ENCODE measurements around the gene LRP1B.

LRP1B gene

DNA sequence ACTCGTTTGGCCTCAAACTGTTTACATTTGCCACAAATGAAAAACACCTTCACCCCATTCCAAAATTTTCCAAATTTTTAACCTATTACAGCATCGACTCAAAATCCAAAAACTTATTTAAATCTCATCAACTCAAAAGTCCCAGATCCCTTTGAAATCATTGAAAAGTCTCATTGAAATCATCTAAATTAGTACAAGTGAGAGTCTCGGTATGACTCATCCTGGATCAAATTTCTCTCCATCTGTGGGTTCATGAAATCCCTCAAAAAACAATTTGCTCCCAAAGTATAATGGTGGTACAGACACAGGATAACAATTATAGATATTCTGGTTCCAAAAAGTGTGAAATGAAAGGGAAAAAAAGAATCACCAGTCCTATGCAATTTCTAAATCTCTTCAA, 65.1 kb downstream of the LRP1B start:
- DNase-seq (ENCODE audit: low read depth) = peak; percentile 14

DNA sequence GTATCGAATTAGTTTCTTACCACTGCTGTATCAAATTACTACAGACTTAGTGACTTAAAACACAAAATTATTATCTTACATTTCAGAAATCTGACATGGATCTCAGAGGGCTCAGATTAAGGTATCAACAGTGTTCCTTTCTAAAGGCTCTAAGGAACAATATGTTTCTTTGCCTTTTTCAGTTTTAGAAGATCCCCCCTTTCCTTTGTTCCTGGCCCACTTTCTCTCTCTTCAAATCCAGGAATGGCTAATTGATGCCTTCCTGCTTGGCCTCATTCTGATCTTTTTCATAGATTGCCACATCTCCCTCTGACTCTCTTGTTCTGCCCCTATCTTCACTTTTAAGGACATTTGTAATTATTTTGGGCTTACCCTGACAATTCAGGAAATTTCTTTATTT, 65.7 kb downstream of the LRP1B start:
- H3K9me3 ChIP-seq (ENCODE audit: control insufficient read depth, low read length) = no peaks in the 10 kb centered on the region
- DNase-seq (ENCODE audit: low read depth) = peak; percentile 3
- no peak overlapping the region for H3K4me3 ChIP-seq (ENCODE audit: low read length)
- no peaks in the 10 kb centered on the region for H3K27me3 ChIP-seq (replicated peaks; ENCODE audit: control insufficient read depth, insufficient read depth, low read length)
- H3K4me1 ChIP-seq (ENCODE audit: control insufficient read depth, insufficient read depth, low read length) = peaks cover 5% of the 10 kb centered on the region
- no peaks in the 10 kb centered on the region for H3K36me3 ChIP-seq (ENCODE audit: control insufficient read depth, insufficient read depth, low read length, severe bottlenecking)
- no peak overlapping the region for H3K9ac ChIP-seq (ENCODE audit: low read length)

More for the DNA sequence above, 65.1 kb downstream of the LRP1B start:
- no peak overlapping the region for H3K9ac ChIP-seq (ENCODE audit: low read length)
- H3K4me1 ChIP-seq (ENCODE audit: control insufficient read depth, insufficient read depth, low read length) = peaks cover 5% of the 10 kb centered on the region
- H3K36me3 ChIP-seq (ENCODE audit: control insufficient read depth, insufficient read depth, low read length, severe bottlenecking) = no peaks in the 10 kb centered on the region
- H3K4me3 ChIP-seq (ENCODE audit: low read length) = no peak overlapping the region
- H3K27me3 ChIP-seq (replicated peaks; ENCODE audit: control insufficient read depth, insufficient read depth, low read length) = no peaks in the 10 kb centered on the region
- no peaks in the 10 kb centered on the region for H3K9me3 ChIP-seq (ENCODE audit: control insufficient read depth, low read length)

DNA sequence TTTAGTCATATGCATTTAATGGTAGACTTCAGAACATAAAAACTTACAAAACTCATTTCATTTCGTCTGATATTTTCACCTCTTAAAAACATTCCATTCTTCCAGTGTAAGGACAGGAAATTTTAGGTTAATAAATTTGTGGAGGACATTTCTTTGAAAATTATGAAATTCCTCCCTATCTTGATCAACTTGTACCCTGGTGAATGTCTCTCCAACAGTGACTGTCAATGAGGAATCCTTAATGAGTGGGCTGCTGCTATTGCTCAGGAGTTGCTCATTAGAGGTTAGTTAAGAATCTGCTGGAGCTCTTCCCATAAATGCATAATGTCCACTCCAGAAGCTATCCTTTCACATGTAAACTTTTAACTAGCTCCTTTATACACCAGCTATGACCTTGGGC, 69.1 kb downstream of the LRP1B start:
- Histone ChIP-seq H3K27me3 (replicated peaks; ENCODE audit: control insufficient read depth, insufficient read depth, low read length) (no peaks in the 10 kb centered on the region), H3K9me3 (ENCODE audit: control insufficient read depth, low read length) (no peaks in the 10 kb centered on the region), H3K4me1 (ENCODE audit: control insufficient read depth, insufficient read depth, low read length) (peaks cover 5% of the 10 kb centered on the region), H3K36me3 (ENCODE audit: control insufficient read depth, insufficient read depth, low read length, severe bottlenecking) (no peaks in the 10 kb centered on the region), H3K4me3 (ENCODE audit: low read length) (no peak overlapping the region), H3K9ac (ENCODE audit: low read length) (no peak overlapping the region)
- DNase-seq (ENCODE audit: low read depth) = no peak

DNA sequence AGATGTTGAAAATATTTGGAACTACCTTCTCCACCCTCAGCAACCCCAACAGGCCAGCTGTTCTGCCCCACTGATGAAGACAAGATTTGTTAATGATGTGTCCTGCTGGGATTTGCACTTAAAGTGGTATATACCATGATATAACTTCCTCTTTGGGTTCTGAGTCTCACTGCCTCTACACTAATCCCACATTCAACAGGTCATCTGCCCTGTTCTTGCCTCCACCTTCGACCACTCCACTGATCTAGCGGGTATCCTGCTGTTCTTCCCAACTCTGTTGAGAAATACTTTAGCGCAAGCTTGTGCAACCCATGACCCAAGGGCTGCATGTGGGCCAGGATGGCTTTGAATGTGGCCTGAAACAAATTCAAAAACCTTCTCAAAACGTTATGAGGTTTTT, 72.7 kb downstream of the LRP1B start:
- no peak for DNase-seq (ENCODE audit: low read depth)
- no peaks in the 10 kb centered on the region for H3K9me3 ChIP-seq (ENCODE audit: control insufficient read depth, low read length)
- peaks cover 5% of the 10 kb centered on the region for H3K4me1 ChIP-seq (ENCODE audit: control insufficient read depth, insufficient read depth, low read length)
- no peak overlapping the region for H3K9ac ChIP-seq (ENCODE audit: low read length)
- H3K36me3 ChIP-seq (ENCODE audit: control insufficient read depth, insufficient read depth, low read length, severe bottlenecking) = no peaks in the 10 kb centered on the region
- no peak overlapping the region for H3K4me3 ChIP-seq (ENCODE audit: low read length)
- no peaks in the 10 kb centered on the region for H3K27me3 ChIP-seq (replicated peaks; ENCODE audit: control insufficient read depth, insufficient read depth, low read length)

DNA sequence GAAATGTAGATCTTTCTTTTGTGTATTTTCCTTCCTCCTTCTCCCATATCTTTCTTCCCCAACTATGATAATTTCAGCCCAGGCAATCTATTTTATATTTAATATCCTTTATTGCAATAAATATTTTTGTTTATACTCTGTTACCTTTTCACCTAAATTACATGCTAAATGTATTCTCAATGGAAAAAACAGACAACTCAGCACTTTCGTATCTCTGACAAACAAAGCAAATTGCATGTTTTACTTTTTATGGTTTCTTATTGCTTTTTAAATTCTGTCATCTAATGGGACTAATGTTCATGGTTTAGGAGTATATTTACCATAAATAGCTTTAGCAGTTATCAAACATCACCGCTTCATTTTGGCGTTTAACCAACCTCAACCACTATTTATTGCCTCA, 74.0 kb downstream of the LRP1B start:
- H3K9me3 ChIP-seq (ENCODE audit: control insufficient read depth, low read length) = no peaks in the 10 kb centered on the region
- no peak overlapping the region for H3K9ac ChIP-seq (ENCODE audit: low read length)
- H3K4me3 ChIP-seq (ENCODE audit: low read length) = no peak overlapping the region
- peaks cover 5% of the 10 kb centered on the region for H3K4me1 ChIP-seq (ENCODE audit: control insufficient read depth, insufficient read depth, low read length)
- H3K27me3 ChIP-seq (replicated peaks; ENCODE audit: control insufficient read depth, insufficient read depth, low read length) = no peaks in the 10 kb centered on the region
- no peaks in the 10 kb centered on the region for H3K36me3 ChIP-seq (ENCODE audit: control insufficient read depth, insufficient read depth, low read length, severe bottlenecking)
- no peak for DNase-seq (ENCODE audit: low read depth)

DNA sequence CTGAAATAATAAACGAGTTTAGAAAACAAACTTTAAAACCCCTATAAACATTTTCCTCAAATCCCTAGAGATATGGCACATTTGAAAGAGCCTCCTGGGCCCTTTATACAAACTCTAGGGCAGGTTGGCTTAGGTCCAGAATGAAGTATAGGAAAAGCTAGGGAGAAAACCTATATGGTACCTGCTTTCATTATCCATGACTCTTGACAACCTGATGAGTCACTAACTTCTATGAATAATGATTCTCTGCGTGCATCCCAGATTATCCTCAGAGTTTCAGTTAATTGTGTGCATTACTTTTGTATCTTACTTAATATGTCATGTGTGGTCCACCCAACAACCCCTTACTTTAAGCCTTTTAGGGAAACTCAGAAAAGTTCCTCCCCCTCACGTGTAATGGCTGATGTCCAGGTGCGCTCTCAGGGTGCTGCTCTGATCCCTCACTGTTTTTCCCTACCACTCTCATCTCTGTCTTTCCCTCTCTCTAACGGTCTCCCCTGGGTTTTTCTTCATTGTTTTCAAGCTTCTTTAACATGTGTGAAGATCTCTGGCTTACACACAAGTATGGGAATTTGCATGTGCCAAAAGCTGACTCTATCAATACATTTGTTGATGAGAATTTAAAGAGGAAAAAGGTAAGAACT, 78.5 kb downstream of the LRP1B start:
- Histone ChIP-seq H3K36me3 (ENCODE audit: control insufficient read depth, insufficient read depth, low read length, severe bottlenecking) (no peaks in the 10 kb centered on the region), H3K9me3 (ENCODE audit: control insufficient read depth, low read length) (no peaks in the 10 kb centered on the region), H3K4me1 (ENCODE audit: control insufficient read depth, insufficient read depth, low read length) (no peaks in the 10 kb centered on the region), H3K9ac (ENCODE audit: low read length) (no peak overlapping the region), H3K27me3 (replicated peaks; ENCODE audit: control insufficient read depth, insufficient read depth, low read length) (no peaks in the 10 kb centered on the region), H3K4me3 (ENCODE audit: low read length) (no peak overlapping the region)
- no peak for DNase-seq (ENCODE audit: low read depth)

DNA sequence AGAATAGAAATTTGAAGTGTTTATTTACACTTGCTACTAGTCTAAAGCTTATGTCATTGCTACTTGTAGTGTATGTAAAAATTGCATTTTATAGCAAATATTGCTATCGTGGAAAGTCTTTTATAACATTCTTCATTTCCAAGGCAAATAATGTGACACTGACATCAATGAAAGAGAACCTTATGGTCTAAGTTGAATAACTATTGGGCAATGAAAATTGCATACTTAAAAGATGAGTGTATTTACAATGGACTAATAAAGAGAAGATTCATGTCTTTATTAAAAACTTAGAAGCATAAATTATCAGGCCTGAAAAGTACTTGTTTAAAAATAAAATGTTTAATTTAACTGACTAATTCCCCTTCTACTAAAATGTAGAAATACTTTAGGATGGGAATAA, 82.2 kb downstream of the LRP1B start:
- Histone ChIP-seq H3K36me3 (ENCODE audit: control insufficient read depth, insufficient read depth, low read length, severe bottlenecking) (no peaks in the 10 kb centered on the region), H3K4me1 (ENCODE audit: control insufficient read depth, insufficient read depth, low read length) (peaks cover 5% of the 10 kb centered on the region)
- DNase-seq (ENCODE audit: low read depth) = peak; percentile 4

DNA sequence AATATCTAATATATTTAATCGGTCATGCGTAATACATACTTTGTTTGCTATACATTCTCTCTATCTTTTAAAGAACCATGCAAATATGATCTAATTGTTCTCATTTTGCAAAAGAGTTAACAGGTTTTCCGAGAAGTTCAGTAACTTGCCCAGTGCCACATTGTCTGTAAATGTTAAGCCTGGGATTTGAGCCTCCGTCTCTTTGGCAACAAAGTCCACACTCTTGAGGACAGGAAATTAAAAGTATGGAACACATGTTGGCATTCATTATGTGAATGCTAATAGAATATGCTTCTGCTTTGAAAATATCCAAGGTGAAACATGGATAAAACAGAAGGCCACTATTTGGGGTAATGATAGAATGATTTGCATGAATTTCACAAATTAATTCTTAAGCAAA, 85.2 kb downstream of the LRP1B start:
- Histone ChIP-seq H3K36me3 (ENCODE audit: control insufficient read depth, insufficient read depth, low read length, severe bottlenecking) (no peaks in the 10 kb centered on the region), H3K4me3 (ENCODE audit: low read length) (no peak overlapping the region), H3K9ac (ENCODE audit: low read length) (no peak overlapping the region), H3K9me3 (ENCODE audit: control insufficient read depth, low read length) (no peaks in the 10 kb centered on the region), H3K27me3 (replicated peaks; ENCODE audit: control insufficient read depth, insufficient read depth, low read length) (no peaks in the 10 kb centered on the region), H3K4me1 (ENCODE audit: control insufficient read depth, insufficient read depth, low read length) (peaks cover 14% of the 10 kb centered on the region)
- no peak for DNase-seq (ENCODE audit: low read depth)

More for the DNA sequence above, 82.2 kb downstream of the LRP1B start:
- H3K9ac ChIP-seq (ENCODE audit: low read length) = no peak overlapping the region
- H3K4me3 ChIP-seq (ENCODE audit: low read length) = no peak overlapping the region
- no peaks in the 10 kb centered on the region for H3K27me3 ChIP-seq (replicated peaks; ENCODE audit: control insufficient read depth, insufficient read depth, low read length)
- H3K9me3 ChIP-seq (ENCODE audit: control insufficient read depth, low read length) = no peaks in the 10 kb centered on the region

DNA sequence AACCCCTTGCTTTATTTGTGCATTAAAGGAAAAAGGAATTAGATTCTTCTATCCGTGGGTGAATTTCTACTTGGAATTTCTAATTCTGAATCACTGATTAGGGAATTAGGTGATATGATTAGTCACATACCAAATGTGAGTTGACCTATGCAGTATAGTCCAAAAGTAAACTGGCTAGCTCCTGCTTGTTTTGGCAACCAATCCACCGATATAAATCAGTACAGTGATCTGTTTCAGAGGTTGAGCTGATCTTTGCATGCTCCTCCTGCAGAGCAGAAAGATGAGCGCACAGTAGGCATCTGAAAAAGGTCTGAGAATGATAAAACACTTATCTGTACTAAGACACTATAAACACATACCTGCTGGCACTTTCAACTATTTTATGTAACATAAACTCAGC, 86.6 kb downstream of the LRP1B start:
- Histone ChIP-seq H3K9ac (ENCODE audit: low read length) (no peak overlapping the region), H3K4me1 (ENCODE audit: control insufficient read depth, insufficient read depth, low read length) (peaks cover 16% of the 10 kb centered on the region), H3K36me3 (ENCODE audit: control insufficient read depth, insufficient read depth, low read length, severe bottlenecking) (no peaks in the 10 kb centered on the region), H3K4me3 (ENCODE audit: low read length) (no peak overlapping the region), H3K27me3 (replicated peaks; ENCODE audit: control insufficient read depth, insufficient read depth, low read length) (no peaks in the 10 kb centered on the region), H3K9me3 (ENCODE audit: control insufficient read depth, low read length) (no peaks in the 10 kb centered on the region)
- no peak for DNase-seq (ENCODE audit: low read depth)

DNA sequence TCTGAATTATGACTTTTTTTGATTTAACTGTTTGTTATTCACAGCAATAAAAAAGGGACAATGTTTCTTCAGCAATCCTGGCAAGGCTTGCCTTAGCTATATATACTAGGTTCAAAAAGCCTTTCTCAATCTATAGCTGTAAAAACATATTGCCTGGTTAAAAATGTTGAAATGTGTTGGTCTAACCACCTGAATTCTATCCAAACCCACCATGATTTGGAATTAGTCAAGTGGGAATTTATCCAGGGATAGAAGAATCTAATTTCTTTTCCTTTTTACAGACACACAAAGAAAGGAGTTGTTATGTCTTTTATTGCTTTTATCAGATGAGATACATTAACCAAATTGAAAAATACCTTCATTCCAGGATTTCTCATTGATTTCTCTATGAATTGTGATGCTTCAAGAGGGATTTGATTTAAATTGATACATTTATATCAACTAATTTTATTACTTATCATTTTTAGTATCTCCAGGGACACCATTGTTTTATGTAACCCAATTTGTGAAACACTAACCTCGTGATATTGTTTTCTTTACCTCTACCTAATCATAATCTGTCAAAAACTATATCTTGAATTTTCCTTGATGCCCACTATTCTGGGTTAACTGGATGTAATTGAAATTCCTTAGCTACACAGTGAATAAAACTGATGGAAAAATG, 88.1 kb downstream of the LRP1B start:
- Histone ChIP-seq H3K4me1 (ENCODE audit: control insufficient read depth, insufficient read depth, low read length) (peaks cover 16% of the 10 kb centered on the region), H3K9me3 (ENCODE audit: control insufficient read depth, low read length) (no peaks in the 10 kb centered on the region)

DNA sequence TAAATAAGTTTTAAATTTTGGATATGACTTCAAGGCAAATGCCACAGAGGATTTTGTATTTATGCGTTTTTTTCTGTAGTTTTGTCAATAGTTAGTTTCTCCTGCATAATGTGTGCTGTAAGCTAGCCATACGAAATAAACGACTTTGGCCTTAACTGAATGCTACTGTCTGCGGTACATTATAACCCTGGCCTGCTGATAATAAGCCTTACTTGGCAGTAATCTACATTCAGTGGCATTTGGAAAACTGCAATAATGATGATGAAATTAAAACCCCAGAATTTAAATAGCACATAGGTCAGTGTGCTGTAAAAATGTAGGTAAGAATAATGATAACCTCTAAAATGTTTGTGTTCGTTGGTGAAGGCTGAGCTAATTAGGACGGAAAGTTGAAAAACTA, 88.8 kb downstream of the LRP1B start:
- H3K4me1 ChIP-seq (ENCODE audit: control insufficient read depth, insufficient read depth, low read length) = peaks cover 21% of the 10 kb centered on the region
- no peaks in the 10 kb centered on the region for H3K9me3 ChIP-seq (ENCODE audit: control insufficient read depth, low read length)
- H3K36me3 ChIP-seq (ENCODE audit: control insufficient read depth, insufficient read depth, low read length, severe bottlenecking) = no peaks in the 10 kb centered on the region
- no peak for DNase-seq (ENCODE audit: low read depth)
- H3K9ac ChIP-seq (ENCODE audit: low read length) = no peak overlapping the region
- no peaks in the 10 kb centered on the region for H3K27me3 ChIP-seq (replicated peaks; ENCODE audit: control insufficient read depth, insufficient read depth, low read length)
- no peak overlapping the region for H3K4me3 ChIP-seq (ENCODE audit: low read length)

More for the DNA sequence above, 88.1 kb downstream of the LRP1B start:
- Histone ChIP-seq H3K27me3 (replicated peaks; ENCODE audit: control insufficient read depth, insufficient read depth, low read length) (no peaks in the 10 kb centered on the region), H3K36me3 (ENCODE audit: control insufficient read depth, insufficient read depth, low read length, severe bottlenecking) (no peaks in the 10 kb centered on the region), H3K9ac (ENCODE audit: low read length) (no peak overlapping the region), H3K4me3 (ENCODE audit: low read length) (no peak overlapping the region)
- no peak for DNase-seq (ENCODE audit: low read depth)

DNA sequence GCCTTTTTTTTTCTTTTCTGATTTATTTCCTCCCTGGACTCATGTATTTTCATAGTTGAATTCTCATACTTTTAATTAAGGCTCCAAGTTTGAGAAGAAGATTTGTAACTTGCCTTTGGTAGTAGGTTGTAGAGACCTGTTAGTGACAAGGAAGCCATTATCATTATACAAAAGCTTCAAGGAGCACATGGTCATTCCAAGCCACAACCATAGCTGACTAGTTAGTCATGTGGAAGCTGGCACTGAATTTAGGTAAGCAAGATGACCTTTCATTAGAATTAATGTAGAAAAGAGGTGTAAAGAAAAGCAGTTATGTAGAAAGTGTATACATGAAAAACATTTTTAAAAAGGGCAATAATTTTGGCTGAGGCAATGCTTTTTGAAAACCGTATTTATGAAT, 89.7 kb downstream of the LRP1B start:
- Histone ChIP-seq H3K9ac (ENCODE audit: low read length) (no peak overlapping the region), H3K4me1 (ENCODE audit: control insufficient read depth, insufficient read depth, low read length) (peaks cover 26% of the 10 kb centered on the region), H3K9me3 (ENCODE audit: control insufficient read depth, low read length) (no peaks in the 10 kb centered on the region), H3K36me3 (ENCODE audit: control insufficient read depth, insufficient read depth, low read length, severe bottlenecking) (no peaks in the 10 kb centered on the region), H3K4me3 (ENCODE audit: low read length) (no peak overlapping the region), H3K27me3 (replicated peaks; ENCODE audit: control insufficient read depth, insufficient read depth, low read length) (no peaks in the 10 kb centered on the region)
- DNase-seq (ENCODE audit: low read depth) = peak; percentile 8
